ENCODE results near the gene C1orf116. TPM values are rescaled to one million over a fixed set of nuclear protein-coding genes. Genes with fewer than 3 reads are reported as not detected.

Gene C1orf116
- 0.26 TPM in 1 of 2 replicates, not detected in the other for total RNA-seq (2014; rRNA removed; shearing (Covaris generic); ENCODE audit: low replicate concordance)

DNA sequence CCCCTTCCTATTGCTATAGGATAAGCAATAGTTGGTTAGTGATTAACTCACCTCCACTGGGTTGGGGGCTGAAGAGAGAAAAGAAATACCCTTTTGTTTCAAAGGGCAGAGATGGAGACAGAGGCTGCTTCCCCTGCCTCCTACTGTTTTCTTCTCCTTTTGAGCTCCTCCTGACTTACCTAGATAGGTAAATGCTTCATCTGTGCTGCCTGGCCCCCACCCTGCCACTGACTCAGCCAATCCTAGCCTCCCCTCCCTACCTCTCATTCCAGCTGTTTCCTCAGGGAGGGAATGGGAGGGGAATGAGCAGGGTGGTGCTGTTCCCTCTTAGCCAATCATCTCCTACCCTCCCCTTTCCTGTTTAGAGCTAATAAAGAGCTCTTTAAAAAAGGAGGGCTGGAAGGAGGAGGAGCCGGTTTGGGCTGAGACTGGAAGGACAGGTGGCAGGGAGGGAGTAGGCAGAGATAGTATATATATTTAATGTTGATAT is at the start of gene C1orf116:
C1orf116 (minus strand) TSS at position 229 of the 490 bp plus-strand sequence. CDS start 5,158 bp downstream, outside the sequence.
- H3K9me3 ChIP-seq, result no peaks in the 10 kb centered on the region
- H3K27me3 ChIP-seq, result no peaks in the 10 kb centered on the region
- no peak for DNase-seq
- H3K36me3 ChIP-seq, result no peaks in the 10 kb centered on the region
- no peak within 1 kb of the TSS for H3K4me3 ChIP-seq

DNA sequence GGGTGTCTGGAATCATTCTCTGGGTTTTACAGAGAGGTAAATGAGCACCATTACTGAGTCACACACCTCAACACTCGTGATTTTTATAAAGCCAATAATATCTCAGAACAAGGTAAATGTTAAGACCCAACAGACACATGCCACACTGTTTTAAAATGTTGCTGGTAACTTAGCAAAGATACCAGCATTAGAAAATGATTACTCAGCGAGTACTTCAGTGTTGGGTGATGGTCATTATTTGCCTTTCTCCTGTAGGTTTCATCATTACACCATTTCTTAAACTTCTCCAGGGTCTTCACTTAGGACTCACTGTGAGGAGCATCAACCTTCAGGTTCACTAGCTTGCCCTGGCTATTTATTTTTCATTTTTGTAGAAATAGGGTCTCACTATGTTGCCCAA is 49.2 kb upstream of the C1orf116 start:
- DNase-seq, result no peak
- Histone ChIP-seq H3K27me3 (no peaks in the 10 kb centered on the region), H3K4me3 (no peak overlapping the region), H3K36me3 (no peaks in the 10 kb centered on the region), H3K9me3 (no peaks in the 10 kb centered on the region)

DNA sequence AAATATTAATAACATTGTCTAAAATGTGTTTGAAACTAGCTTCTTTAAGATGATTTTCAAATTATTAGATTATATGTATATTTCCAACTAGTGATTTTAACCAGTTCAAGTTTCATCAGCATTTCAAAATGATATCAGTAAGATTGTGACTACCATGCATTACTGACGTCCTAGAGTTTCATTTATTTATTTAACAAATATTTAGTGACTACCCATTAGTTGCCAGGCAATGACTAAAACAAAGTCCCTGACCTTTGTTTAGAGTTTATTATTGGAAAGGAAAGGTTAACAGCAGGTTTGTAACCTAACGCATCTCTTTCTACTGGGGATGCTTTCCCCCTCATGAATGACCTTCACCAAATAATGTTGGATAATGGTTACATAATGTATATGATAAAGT is 48.5 kb upstream of the C1orf116 start:
- Histone ChIP-seq H3K9me3 (no peaks in the 10 kb centered on the region), H3K27me3 (no peaks in the 10 kb centered on the region), H3K36me3 (no peaks in the 10 kb centered on the region), H3K4me3 (no peak overlapping the region)
- DNase-seq, result no peak

DNA sequence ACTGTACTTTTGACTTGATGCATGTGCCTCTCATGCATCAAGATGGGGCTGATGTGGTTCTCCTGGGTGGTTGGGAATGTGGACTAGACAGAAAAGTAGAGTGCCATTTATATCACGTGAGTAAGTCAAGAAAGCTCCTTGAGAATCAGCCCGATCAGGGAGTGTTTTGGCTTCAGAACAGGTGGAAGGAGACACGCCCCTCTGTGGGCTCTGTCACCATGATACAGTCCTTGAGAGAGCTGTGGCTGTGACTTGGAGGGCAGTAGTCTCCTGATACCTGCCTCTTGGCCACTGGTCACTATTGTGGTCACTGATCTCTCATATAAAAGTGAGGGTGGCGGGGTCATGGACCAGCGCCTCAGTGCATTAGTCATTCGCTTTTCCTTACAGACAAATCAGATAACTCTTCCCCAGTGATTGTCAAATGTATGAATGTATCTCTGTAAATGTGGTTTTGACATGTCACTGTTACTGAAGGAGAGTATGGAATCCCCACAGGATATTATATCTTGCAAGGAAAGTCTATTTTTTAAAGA is 47.2 kb upstream of the C1orf116 start:
- DNase-seq, result no peak
- H3K4me3 ChIP-seq, result no peak overlapping the region
- no peaks in the 10 kb centered on the region for H3K27me3 ChIP-seq
- H3K9me3 ChIP-seq, result no peaks in the 10 kb centered on the region
- H3K36me3 ChIP-seq, result no peaks in the 10 kb centered on the region

DNA sequence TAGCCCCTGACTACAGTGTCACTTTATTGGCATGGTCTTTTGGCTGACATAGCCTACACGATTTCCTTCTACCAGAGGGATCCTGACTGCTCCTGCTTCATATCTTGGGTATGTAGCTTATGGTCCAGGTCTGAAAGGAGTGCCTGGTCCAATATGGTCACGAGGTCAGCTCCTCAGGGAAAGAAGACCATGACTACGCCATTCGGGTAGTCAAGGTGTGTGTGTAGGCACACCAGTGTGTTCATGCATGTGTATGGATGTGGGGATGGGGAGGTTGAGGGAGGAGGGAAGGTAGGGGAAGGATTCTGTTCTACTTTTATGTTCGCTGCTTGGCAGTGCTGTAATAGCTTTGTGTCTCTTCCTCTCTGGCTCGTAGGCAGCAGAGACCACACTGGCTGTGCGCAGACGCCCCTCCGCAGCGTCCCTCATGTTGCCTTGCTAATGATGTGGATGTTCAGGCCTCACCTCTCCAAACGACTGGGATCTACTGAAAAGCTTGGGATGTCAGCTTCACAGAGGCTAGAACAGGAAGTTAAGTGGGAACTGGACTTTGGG is 46.1 kb upstream of the C1orf116 start:
- H3K27me3 ChIP-seq, result no peaks in the 10 kb centered on the region
- no peak for DNase-seq

DNA sequence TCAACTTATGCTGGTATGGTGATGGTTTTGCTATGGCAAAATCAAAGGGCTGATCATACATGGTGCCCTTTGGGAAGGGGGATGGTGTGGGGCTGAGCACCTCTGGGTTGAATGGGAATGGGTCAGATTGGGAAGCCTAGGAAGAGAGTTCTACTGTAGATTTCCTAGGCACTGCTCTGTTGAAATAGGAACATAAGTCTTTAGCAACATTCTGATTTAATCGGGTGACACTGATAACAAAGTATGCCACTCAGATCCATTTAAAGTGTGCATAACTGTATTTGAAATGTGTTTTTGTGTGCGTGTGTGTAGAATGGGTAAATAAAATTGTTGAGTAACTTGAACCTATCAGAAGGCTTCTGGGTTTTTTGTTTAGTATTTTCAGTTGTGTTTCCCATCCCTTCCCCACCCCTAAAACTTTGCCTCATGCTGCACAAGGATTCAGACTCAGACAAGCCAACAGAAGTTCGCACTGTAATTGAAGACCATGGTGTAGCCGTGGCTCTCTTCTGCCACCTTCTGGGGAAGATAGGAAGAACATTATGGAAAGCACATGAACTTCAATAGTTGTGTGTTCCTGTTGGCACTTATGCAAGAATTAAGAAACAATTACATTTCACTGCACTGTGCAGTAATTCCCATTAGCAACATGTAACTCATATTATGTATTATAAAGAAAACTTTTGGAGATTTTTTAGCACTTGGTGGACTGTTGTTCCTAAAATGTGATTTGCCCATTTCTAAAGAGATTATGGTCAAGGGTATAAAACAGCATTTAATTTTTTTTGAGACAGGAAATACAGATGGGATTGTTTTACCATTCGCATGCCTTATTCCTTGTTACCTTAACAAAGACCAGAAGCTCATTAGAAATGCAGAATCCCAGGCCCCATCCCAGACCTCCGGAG is 45.2 kb upstream of the C1orf116 start:
- H3K36me3 ChIP-seq, result no peaks in the 10 kb centered on the region
- no peak overlapping the region for H3K4me3 ChIP-seq
- DNase-seq, result peak; percentile 52
- H3K9me3 ChIP-seq, result no peaks in the 10 kb centered on the region
- no peaks in the 10 kb centered on the region for H3K27me3 ChIP-seq

More for the DNA sequence above, 46.1 kb upstream of the C1orf116 start:
- Histone ChIP-seq H3K4me3 (no peak overlapping the region), H3K36me3 (no peaks in the 10 kb centered on the region), H3K9me3 (no peaks in the 10 kb centered on the region)

DNA sequence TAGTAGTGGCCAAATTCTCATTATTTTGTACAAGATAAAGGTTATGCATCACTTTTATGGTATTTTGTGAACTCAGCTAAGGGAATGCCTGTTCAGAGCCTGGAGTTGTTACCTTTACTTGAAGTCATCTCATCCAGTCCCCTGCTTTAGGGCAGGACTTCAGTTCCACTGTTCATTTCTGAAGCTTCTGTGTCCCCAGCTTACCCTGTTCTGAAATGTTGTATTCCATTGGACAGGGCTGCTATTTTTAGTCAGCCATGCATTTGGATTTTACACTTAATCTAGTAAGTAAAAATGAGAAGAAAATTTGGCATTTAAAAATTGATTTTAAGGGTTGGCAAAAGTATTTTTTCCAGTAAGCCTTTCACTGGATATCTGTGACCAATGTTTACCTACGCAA is 44.5 kb upstream of the C1orf116 start:
- Histone ChIP-seq H3K36me3 (no peaks in the 10 kb centered on the region; the same call in 1 of the 2 replicates), H3K27me3 (no peaks in the 10 kb centered on the region), H3K4me3 (no peak overlapping the region), H3K9me3 (no peaks in the 10 kb centered on the region)
- no peak for DNase-seq

DNA sequence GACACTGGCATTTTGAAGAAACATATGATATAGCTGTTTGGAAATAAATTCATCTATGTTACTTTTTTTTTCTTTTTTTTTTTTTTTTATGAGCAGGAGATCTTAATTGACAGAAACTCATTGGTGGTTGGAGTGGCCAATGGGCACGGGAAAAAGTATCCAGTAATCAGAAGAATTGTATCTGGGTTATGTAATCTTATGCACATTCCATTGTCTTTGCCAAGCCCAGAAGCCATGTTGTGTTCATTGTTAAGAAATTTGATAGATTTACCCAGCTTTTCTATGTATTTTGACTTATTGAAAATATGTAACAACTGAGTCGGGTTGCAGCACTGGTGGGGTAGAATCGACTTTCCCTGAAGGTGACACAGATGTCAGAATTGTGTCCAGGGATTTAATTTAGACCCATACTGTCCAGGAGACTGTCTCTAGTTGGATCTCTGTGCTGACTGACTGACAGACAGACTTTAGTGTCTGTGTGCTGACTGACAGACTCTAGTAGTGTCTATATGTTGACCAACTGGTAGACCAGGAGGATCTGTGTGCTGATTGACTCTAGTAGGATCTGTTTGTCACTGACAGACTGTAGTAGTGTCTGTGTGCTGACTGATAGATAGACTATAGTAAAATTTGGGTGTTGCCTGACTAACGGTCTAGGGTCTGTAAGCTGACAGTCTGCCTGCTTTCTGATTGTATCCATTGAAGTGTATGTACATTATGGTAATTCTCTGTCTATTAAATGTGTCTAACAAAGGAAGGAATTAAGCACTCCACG is 43.8 kb upstream of the C1orf116 start:
- Histone ChIP-seq H3K4me3 (no peak overlapping the region), H3K9me3 (no peaks in the 10 kb centered on the region), H3K27me3 (no peaks in the 10 kb centered on the region), H3K36me3 (no peaks in the 10 kb centered on the region; the same call in 1 of the 2 replicates)
- no peak for DNase-seq

DNA sequence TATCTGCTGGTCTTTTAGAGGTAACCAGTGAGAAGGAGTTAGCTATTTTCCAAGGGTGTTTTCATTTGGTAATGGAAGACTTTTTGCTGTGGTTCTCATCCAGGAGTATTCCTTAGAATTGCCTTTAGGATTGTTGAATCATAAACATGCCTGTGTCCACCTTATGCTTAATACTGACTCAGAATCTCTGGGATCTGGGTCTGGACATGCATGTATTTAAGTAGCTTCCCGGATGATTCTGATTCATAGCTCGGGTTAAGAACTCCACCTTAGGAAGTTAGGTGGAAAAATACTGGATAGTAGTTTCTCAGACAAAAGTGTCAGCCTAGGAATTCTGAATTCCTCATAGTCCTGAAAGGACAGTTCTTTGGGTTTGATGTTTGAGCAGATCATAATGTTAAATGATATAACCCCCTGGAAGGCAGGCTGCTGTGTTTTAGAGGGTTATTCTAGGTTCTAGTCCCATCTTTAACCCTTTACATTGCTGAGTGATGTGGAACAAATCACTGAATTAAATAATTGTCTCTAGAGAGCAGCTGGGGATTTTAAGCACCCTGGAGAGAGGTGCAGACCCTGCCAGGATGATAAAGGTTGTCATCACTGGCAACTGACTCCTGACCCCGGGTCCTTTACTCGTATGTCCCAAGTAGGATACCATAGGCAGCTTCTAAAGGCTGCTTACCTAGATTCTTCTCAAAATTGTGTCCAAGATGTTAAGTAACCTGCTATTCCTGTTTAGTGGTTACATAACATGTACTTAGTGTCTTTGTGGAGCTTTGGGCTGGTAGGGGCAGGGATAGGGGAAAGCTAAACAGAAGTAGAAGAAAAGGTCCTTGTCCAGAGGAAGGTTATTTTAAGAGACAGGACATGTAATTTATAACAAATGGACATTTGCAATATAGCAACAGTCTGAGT is 41.6 kb upstream of the C1orf116 start:
- Histone ChIP-seq H3K4me3 (no peak overlapping the region), H3K9me3 (no peaks in the 10 kb centered on the region), H3K27me3 (no peaks in the 10 kb centered on the region), H3K36me3 (no peaks in the 10 kb centered on the region; the same call in 1 of the 2 replicates)
- no peak for DNase-seq

DNA sequence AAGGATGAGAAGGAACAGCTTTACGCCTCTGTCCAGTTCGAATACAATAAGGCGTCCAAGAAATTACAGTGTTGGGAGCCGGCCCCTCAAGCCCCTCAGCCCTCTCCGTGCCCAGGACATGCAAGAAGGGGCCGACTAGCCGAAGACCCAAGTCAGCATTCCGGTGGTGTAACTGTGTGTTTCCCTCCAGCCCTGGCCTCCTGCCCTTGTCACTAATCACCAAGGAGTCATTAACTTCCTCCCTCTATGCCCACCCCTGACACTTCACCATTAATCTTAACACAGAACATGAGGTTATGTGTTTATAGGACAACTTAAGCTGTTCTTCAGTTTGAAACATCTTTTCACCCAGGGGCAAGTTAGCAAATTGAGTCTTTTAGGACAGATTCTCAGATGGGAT is 39.7 kb upstream of the C1orf116 start:
- Histone ChIP-seq H3K27me3 (no peaks in the 10 kb centered on the region), H3K36me3 (no peaks in the 10 kb centered on the region; the same call in 1 of the 2 replicates), H3K4me3 (no peak overlapping the region), H3K9me3 (no peaks in the 10 kb centered on the region)
- DNase-seq, result no peak

DNA sequence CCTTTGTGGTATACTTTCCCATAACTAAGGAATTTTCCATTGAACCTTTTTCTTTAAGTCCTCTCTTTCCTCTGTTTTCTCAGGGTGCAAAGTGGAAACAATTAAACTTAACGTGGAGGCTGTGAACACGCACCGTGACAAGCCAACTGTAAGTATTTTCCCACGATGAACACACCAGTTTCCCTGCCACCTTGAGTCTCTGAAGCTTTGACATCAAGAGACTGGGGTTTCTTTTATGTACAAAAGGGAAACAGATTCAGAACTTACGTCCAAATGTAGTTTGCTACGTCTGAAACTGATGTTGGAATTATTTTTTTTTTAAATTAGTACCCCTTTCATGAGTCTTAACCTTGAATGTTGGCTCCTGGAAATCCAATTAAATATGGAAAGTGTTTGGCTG is 38.9 kb upstream of the C1orf116 start:
- H3K36me3 ChIP-seq, result no peaks in the 10 kb centered on the region; the same call in 1 of the 2 replicates

DNA sequence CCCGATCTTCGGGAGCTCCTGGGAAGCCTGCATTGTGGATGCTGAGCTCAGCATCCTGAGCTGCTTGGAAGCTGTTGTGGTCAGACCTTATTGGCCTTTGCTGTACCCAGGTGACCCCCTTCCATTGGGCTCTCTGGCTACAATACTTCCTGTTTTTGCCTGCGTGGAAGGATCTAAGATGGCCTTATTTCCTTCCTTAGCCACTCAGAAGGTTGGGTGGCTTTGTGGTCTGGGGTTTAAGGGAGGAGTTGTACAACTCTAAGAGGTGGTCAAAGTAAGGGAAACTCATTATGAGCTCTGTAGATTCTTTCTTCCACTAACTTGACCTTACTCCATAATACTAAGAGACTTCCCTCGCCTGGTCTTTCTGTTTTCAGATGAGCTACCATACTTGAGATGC is 38.3 kb upstream of the C1orf116 start:
- no peak overlapping the region for H3K4me3 ChIP-seq
- no peaks in the 10 kb centered on the region for H3K27me3 ChIP-seq
- no peaks in the 10 kb centered on the region for H3K9me3 ChIP-seq
- H3K36me3 ChIP-seq, result no peaks in the 10 kb centered on the region; the same call in 1 of the 2 replicates
- no peak for DNase-seq

More for the DNA sequence above, 38.9 kb upstream of the C1orf116 start:
- no peak for DNase-seq
- Histone ChIP-seq H3K4me3 (no peak overlapping the region), H3K27me3 (no peaks in the 10 kb centered on the region), H3K9me3 (no peaks in the 10 kb centered on the region)

DNA sequence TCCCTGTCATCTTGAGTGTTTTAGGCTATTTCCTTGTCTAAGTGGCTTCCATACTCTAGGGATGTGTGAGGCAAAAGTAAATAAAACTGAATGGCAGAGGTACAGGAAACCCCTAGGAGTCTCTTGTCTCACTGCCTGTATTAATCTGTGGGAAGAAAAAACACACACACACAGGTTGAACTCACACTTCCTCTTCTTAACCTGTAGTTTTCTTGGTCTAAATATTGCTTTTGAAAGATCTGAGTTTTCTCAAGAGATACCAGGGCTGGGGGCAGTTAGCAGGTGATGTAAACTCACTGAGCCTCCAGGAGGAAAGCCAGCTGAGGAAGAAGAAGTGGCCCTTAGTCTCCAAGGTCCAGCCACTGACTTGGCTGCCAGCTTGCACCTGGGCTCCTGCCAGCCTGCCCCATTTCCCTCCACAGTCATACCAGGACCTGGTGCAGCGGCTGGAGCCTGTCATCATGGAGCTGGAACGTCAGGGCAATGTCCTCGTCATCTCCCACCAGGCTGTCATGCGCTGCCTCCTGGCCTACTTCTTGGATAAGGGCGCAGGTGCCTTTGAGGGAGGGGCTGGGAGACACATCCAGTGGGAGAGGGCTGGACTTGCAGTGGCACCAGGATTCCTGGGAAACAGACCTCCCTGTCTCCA is 37.4 kb upstream of the C1orf116 start:
- no peak for DNase-seq

DNA sequence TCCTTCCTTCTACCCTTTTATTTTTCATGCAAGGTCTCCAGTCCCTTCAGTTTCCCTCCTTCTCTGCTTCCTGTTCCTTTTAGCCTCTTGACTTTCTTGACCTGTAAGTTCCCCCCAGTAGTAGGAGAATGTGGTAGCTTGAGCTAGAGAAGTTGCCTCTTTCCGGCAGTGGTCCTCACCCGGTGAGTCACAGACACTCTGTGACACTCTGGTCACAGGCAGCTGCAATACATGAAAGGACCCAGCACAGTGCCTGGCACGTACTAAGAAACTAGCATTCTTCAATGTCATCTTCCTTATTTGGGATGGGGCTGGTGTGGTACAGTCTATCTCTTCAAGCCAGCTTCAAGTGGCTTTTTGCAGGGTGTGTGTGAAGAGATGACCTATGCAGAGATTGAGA is 36.5 kb upstream of the C1orf116 start:
- no peaks in the 10 kb centered on the region for H3K9me3 ChIP-seq
- no peaks in the 10 kb centered on the region for H3K27me3 ChIP-seq
- H3K36me3 ChIP-seq, result no peaks in the 10 kb centered on the region; the same call in 1 of the 2 replicates
- H3K4me3 ChIP-seq, result no peak overlapping the region
- no peak for DNase-seq

More for the DNA sequence above, 37.4 kb upstream of the C1orf116 start:
- Histone ChIP-seq H3K4me3 (no peak overlapping the region), H3K9me3 (no peaks in the 10 kb centered on the region), H3K36me3 (no peaks in the 10 kb centered on the region; the same call in 1 of the 2 replicates), H3K27me3 (no peaks in the 10 kb centered on the region)

DNA sequence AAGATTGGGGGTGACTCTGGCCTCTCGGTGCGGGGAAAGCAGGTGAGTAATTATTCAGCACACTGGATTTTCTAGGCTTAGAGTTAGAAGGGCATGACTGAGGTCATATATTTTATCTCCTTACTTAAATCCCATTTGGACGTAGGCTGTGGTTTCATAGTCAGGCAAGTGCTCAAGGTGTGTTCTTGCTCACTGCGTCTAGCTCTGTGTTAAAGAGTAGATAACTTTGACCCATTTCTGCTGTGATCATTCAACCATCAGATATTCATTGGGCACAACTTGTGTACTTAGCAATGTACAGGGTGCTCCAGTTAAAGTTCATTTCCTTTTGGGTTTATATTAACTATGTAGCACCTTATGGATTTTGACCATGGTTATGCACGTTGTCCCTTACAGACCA is 35.1 kb upstream of the C1orf116 start:
- DNase-seq, result no peak
- H3K4me3 ChIP-seq, result no peak overlapping the region
- H3K36me3 ChIP-seq, result no peaks in the 10 kb centered on the region; the same call in 1 of the 2 replicates
- H3K27me3 ChIP-seq, result no peaks in the 10 kb centered on the region
- no peaks in the 10 kb centered on the region for H3K9me3 ChIP-seq

Measured in MG63 (cell line).